Tibial nerve (tissue), 4 donors: ENCODE data around the gene GMDS. TPM values are rescaled to one million over a fixed set of nuclear protein-coding genes. Genes with fewer than 3 reads are reported as not detected.

Source experiments
- DNase-seq, 2 donors: peaks; one replicate each; pipeline ENCODE4 v3.0.0-alpha.2; 2019; ENCODE audit warnings: low spot score in 2 of 2
- H3K27ac ChIP-seq, 4 donors: fragments of 200-600 bp; sonication (generic) in 3 of 4; one replicate each; pipeline ENCODE4 v1.5.1; 2017 to 2019; ENCODE audit warnings: mild to moderate bottlenecking in 1 of 4
- H3K27me3 ChIP-seq, 2 donors: fragments of 200-600 bp; sonication (generic) in 1 of 2; one replicate each; pipeline versions ENCODE4 v1.5.1 to v1.6.0; 2017 to 2019
- H3K36me3 ChIP-seq, 3 donors: fragments of 200-600 bp; sonication (generic); one replicate each; pipeline ENCODE4 v1.5.1; 2018 to 2019
- H3K4me1 ChIP-seq, 4 donors: fragments of 200-600 bp; sonication (generic) in 3 of 4; one replicate each; pipeline ENCODE4 v1.5.1; 2017 to 2019
- H3K4me3 ChIP-seq, 4 donors: fragments of 200-600 bp; sonication (generic) in 3 of 4; one replicate each; pipeline ENCODE4 v1.5.1; 2017 to 2019; ENCODE audit warnings: mild to moderate bottlenecking in 1 of 4, moderate library complexity in 1 of 4
- H3K9me3 ChIP-seq, 4 donors: fragments of 200-600 bp; sonication (generic) in 3 of 4; one replicate each; pipeline ENCODE4 v1.5.1; 2017 to 2019
- EP300 ChIP-seq, 2 donors: sonication (generic); formaldehyde crosslinking; IDR thresholded peaks; one replicate each; pipeline ENCODE4 v1.6.1; 2017; ENCODE audit warnings: antibody characterized with exemption in 2 of 2, mild to moderate bottlenecking in 1 of 2
- POLR2A ChIP-seq, 2 donors: fragments of 450-650 bp; IDR thresholded peaks; one replicate each; pipeline ENCODE4 v1.6.1; 2017; ENCODE audit warnings: antibody characterized with exemption in 2 of 2, mild to moderate bottlenecking in 2 of 2, moderate library complexity in 2 of 2
- WGBS, 2 donors: methylation state at CpG; one replicate each; pipeline ENCODE4 v1.1.5; 2018; 5-methylcytosine and 5-hydroxymethylcytosine counted together
- total RNA-seq, 4 donors: library from RNA; depleted of rRNA; stranded (reverse); fragments of >200 nt; gene quantifications; one replicate each; pipeline ENCODE4 v1.1.0, GENCODE V29; 2016
- TF ChIP-seq, protein P1 (sequence below), 5 experiments: fragments of 200-600 bp in 3 of 5; fragments of 450-650 bp in 2 of 5; sonication (generic) in 3 of 5; IDR thresholded peaks; one replicate each; pipeline ENCODE4 v1.5.1; 2016 to 2019; ENCODE audit warnings: antibody characterized with exemption in 5 of 5, mild to moderate bottlenecking in 3 of 5, moderate library complexity in 2 of 5

GMDS gene
- total RNA-seq, 4 donors from 2014 or later, result 14.9 to 46.5 (median 32.8) TPM

DNA sequence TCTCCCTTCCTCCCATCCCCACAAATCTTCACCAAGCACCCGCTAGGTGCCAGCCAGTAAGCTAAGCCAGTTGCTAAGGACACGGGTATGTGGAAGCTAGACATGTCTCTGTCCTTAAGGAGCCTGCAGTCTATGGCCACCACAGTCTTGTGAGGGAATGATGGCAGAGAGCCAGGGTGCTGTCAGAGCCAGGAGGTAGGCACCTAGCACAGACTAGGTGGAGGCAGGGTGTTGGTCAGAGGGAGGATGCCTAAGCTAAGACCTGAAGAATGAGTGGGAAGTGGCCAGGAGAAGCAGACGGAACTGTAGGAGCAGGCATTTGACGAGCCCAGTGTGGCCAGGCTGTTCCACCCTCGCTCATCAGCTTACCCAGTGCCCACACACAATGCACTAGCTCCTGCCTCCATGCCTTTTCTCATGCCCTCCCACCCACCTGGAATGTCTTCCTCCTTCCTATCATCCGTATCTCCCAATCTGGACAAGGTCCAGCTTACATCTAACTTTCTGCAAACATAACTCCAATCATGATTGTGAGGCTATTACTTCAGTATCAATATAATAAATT is 510.1 kb downstream of the GMDS start:
- peaks cover 0 to 10% (median 1%) of the 10 kb centered on the region in 4 donors for H3K9me3 ChIP-seq
- DNase-seq, result no peak
- no peak for TF ChIP-seq POLR2A (IDR thresholded peaks at IDR 0.05)
- TF ChIP-seq EP300 (IDR thresholded peaks at IDR 0.05), result no peak
- TF ChIP-seq, protein P1, sequence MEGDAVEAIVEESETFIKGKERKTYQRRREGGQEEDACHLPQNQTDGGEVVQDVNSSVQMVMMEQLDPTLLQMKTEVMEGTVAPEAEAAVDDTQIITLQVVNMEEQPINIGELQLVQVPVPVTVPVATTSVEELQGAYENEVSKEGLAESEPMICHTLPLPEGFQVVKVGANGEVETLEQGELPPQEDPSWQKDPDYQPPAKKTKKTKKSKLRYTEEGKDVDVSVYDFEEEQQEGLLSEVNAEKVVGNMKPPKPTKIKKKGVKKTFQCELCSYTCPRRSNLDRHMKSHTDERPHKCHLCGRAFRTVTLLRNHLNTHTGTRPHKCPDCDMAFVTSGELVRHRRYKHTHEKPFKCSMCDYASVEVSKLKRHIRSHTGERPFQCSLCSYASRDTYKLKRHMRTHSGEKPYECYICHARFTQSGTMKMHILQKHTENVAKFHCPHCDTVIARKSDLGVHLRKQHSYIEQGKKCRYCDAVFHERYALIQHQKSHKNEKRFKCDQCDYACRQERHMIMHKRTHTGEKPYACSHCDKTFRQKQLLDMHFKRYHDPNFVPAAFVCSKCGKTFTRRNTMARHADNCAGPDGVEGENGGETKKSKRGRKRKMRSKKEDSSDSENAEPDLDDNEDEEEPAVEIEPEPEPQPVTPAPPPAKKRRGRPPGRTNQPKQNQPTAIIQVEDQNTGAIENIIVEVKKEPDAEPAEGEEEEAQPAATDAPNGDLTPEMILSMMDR (IDR thresholded peaks at IDR 0.05), result no peak
- no peaks in the 10 kb centered on the region for H3K36me3 ChIP-seq
- no peak overlapping the region for H3K4me3 ChIP-seq
- H3K4me1 ChIP-seq, result no peaks in the 10 kb centered on the region
- no peaks in the 10 kb centered on the region for H3K27me3 ChIP-seq
- WGBS, 2 donors, result 89 to 91% methylated on average over 6 of the region's 6 CpGs
- no peak overlapping the region for H3K27ac ChIP-seq

DNA sequence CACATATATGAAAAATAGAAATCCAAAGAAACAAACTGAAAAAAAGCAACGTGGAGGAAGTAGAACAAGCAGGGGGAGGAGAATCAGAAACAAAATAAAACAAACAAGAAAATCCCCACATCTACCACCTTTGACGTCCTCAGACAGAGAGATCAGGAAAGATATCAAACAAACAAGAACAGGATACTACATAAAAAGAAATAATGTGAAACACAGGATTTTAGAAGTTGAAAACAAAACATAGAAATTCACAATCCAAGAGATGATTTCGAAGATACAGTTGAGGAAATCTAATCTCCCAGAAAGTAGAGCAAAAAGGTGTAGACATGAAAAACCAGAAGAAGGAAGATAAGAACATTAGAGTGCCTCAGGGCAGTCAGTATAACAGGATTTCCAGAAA is 514.5 kb downstream of the GMDS start:
- Histone ChIP-seq H3K9me3 (peaks cover 0 to 10% (median 1%) of the 10 kb centered on the region in 4 donors), H3K27me3 (no peaks in the 10 kb centered on the region), H3K27ac (no peak overlapping the region), H3K4me3 (no peak overlapping the region), H3K36me3 (peaks cover 0 to 5% (median 0%) of the 10 kb centered on the region in 3 donors), H3K4me1 (no peaks in the 10 kb centered on the region)
- TF ChIP-seq EP300 (IDR thresholded peaks at IDR 0.05) (no peak), POLR2A (IDR thresholded peaks at IDR 0.05) (no peak)
- TF ChIP-seq, protein P1 (IDR thresholded peaks at IDR 0.05), result no peak
- no peak for DNase-seq
- 63 to 82% methylated on average over 3 of the region's 3 CpGs for WGBS, 2 donors

DNA sequence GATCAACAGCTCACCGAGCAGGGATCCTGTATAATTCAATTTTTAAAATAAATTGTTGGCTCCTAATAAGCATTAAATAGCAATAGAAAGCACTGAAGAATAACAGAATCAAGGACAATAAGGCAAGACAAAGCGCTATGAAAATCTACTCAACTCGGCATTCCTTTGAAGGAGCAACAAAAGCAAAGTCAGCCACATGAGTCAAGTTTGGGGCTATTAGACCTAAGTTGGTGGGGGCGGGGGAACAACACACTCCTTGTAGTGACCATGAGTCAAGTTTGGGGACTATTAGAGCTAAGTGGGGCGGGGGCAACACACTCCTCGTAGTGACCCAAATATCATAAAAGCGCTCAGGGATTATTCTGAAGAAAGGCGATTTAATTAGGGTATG is 515.7 kb downstream of the GMDS start:
- no peaks in the 10 kb centered on the region for H3K27me3 ChIP-seq
- no peaks in the 10 kb centered on the region for H3K4me1 ChIP-seq
- H3K4me3 ChIP-seq, result no peak overlapping the region
- no peak for DNase-seq
- H3K36me3 ChIP-seq, result peaks cover 0 to 7% (median 0%) of the 10 kb centered on the region in 3 donors
- WGBS, 2 donors, result 79 to 84% methylated on average over 8 of the region's 8 CpGs
- H3K9me3 ChIP-seq, result peaks cover 0 to 10% (median 1%) of the 10 kb centered on the region in 4 donors
- no peak overlapping the region for H3K27ac ChIP-seq
- TF ChIP-seq EP300 (IDR thresholded peaks at IDR 0.05) (no peak), POLR2A (IDR thresholded peaks at IDR 0.05) (no peak)
- TF ChIP-seq, protein P1 (IDR thresholded peaks at IDR 0.05), result no peak

DNA sequence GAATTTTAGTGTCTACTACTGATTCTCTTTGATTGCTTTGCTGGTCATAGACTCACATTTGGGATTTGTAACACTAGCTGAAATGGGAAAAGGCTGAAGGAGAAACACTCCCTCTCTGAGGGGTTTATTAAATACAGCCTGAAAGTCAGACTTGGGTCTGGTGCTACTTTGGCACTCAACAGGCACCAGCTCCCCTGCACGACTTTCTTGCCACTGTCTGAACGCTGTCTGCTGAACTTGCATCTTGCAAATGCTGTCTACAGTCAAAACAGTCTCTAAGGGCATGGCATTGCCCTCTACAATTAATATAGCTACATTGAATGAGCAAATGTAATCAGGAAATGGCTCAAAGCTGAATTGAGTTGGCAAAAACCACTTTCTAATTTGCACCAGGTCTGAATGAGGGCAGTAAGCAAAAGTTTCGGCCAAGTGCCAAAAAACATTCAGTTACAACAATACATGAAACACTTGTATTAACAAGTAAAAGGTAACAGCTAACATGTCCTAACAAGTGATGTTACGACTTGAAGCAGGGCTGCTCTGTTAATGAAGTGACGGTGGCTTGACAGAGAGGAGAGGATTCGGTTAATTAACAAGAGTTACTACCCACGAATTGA is 516.2 kb downstream of the GMDS start:
- Histone ChIP-seq H3K27me3 (no peaks in the 10 kb centered on the region), H3K36me3 (peaks cover 0 to 7% (median 0%) of the 10 kb centered on the region in 3 donors), H3K9me3 (peaks cover 0 to 10% (median 1%) of the 10 kb centered on the region in 4 donors), H3K27ac (no peak overlapping the region), H3K4me1 (no peaks in the 10 kb centered on the region), H3K4me3 (no peak overlapping the region)
- 82 to 87% methylated on average over 7 of the region's 7 CpGs for WGBS, 2 donors
- no peak for DNase-seq
- no peak for TF ChIP-seq POLR2A (IDR thresholded peaks at IDR 0.05)
- no peak for TF ChIP-seq EP300 (IDR thresholded peaks at IDR 0.05)
- TF ChIP-seq, protein P1 (IDR thresholded peaks at IDR 0.05), result no peak

DNA sequence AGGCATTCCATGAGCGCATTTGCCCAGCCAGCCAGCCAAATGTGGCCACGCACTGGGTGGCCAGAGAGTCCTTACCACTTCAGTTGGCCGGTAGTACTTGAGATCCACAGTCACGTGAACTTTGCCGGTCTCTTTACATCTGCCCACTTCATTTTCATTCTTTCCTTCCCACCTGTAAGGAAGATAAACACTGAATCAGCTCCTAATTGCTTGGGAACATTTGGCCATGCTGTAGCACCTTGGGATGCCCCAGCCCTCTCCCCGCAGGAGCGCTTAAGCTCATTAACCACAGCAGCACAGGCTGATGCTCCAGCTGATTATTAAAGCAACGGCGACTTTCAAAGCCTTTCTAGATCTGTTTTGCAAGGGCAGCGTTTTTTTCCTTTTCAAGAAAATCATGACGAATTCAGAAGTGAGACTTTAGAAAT is 519.0 kb downstream of the GMDS start:
- Histone ChIP-seq H3K27ac (no peak overlapping the region), H3K27me3 (no peaks in the 10 kb centered on the region), H3K4me3 (no peak overlapping the region), H3K36me3 (peaks cover 0 to 7% (median 0%) of the 10 kb centered on the region in 3 donors), H3K9me3 (peaks cover 0 to 7% (median 1%) of the 10 kb centered on the region in 4 donors), H3K4me1 (peaks cover 0 to 4% (median 0%) of the 10 kb centered on the region in 4 donors)
- no peak for DNase-seq
- 82 to 89% methylated on average over 11 of the region's 11 CpGs for WGBS, 2 donors
- TF ChIP-seq, protein P1 (IDR thresholded peaks at IDR 0.05), result no peak
- TF ChIP-seq EP300 (IDR thresholded peaks at IDR 0.05) (no peak), POLR2A (IDR thresholded peaks at IDR 0.05) (no peak)
